Measurements from ENCODE around the gene TBCD.

The TBCD gene

GRCh38 chr17:82989881-82990280 lies 238.0 kb downstream of the TBCD start:
- H3K9ac ChIP-seq (ENCODE audit: low read length), result no peak overlapping the region
- H3K4me1 ChIP-seq (ENCODE audit: control insufficient read depth, insufficient read depth, low read length), result no peaks in the 10 kb centered on the region
- no peak overlapping the region for H3K4me3 ChIP-seq (ENCODE audit: low read length)
- peaks cover 28% of the 10 kb centered on the region for H3K9me3 ChIP-seq (ENCODE audit: control insufficient read depth, low read length)
- H3K27me3 ChIP-seq (replicated peaks; ENCODE audit: control insufficient read depth, insufficient read depth, low read length), result no peaks in the 10 kb centered on the region
- H3K36me3 ChIP-seq (ENCODE audit: control insufficient read depth, insufficient read depth, low read length, severe bottlenecking), result no peaks in the 10 kb centered on the region
- DNase-seq (ENCODE audit: low read depth), result no peak

- Histone ChIP-seq H3K9me3 (ENCODE audit: control insufficient read depth, low read length) (peaks cover 28% of the 10 kb centered on the region), H3K27me3 (replicated peaks; ENCODE audit: control insufficient read depth, insufficient read depth, low read length) (no peaks in the 10 kb centered on the region), H3K4me3 (ENCODE audit: low read length) (peak overlapping the region; percentile 23), H3K36me3 (ENCODE audit: control insufficient read depth, insufficient read depth, low read length, severe bottlenecking) (no peaks in the 10 kb centered on the region), H3K4me1 (ENCODE audit: control insufficient read depth, insufficient read depth, low read length) (no peaks in the 10 kb centered on the region), H3K9ac (ENCODE audit: low read length) (no peak overlapping the region)
- no peak for DNase-seq (ENCODE audit: low read depth)
Measured at GRCh38 chr17:82993005-82993404, 241.1 kb downstream of the TBCD start.

Measured in adipocyte (in vitro differentiated cells).